Panc1 (cell line): ENCODE results near the gene ZNF19. TPM values are rescaled to one million over a fixed set of nuclear protein-coding genes. Genes with fewer than 3 reads are reported as not detected.

Experiments used
- ATAC-seq: fragments of 200-7000 bp; cut with Tn5 transposase; 2 replicates; pipeline ENCODE4 v1.9.1; 2020; ENCODE audit warnings: mild to moderate bottlenecking, moderate library complexity
- BruUV-seq: library from RNA; stranded (reverse); fragments of 400-500 nt; replicated peaks from 2 replicates; lab custom pipeline; 2021; lab: Mats Ljungman, UMichigan
- CTCF ChIA-PET: fragments of 300-600 bp; sonication (Branson Sonifier 250); formaldehyde crosslinking; loops from one replicate; lab custom pipeline; 2022; ENCODE audit warnings: antibody characterized with exemption; lab: Charles Lee
- POLR2A ChIA-PET: fragments of 300-600 bp; sonication (Branson Sonifier 250); formaldehyde crosslinking; loops from one replicate; lab custom pipeline; 2022; ENCODE audit warnings: antibody characterized with exemption; lab: Charles Lee
- DNase-seq: peaks from one replicate; pipeline ENCODE4 v3.0.0-alpha.2; 2010; ENCODE audit warnings: low read depth, low spot score
- H3K27ac ChIP-seq: 2 replicates; pipeline ENCODE4 v1.5.1; 2011; ENCODE audit warnings: mild to moderate bottlenecking, low read length, inconsistent platforms
- H3K27me3 ChIP-seq: fragments of 200-500 bp; sonication (Bioruptor generic); 2 replicates; pipeline ENCODE4 v1.6.0; 2014; ENCODE audit warnings: low read length, inconsistent platforms; ENCODE audit not compliant: control insufficient read depth, insufficient read depth
- H3K36me3 ChIP-seq: fragments of 200-500 bp; sonication (Bioruptor generic); 2 replicates; pipeline ENCODE4 v1.5.1; 2014; ENCODE audit warnings: inconsistent platforms, mild to moderate bottlenecking, low read length, moderate library complexity; ENCODE audit not compliant: control insufficient read depth, insufficient read depth
- H3K4me1 ChIP-seq: 2 replicates; pipeline ENCODE4 v1.5.1; 2011; ENCODE audit warnings: inconsistent platforms, mild to moderate bottlenecking, low read length, moderate library complexity; ENCODE audit not compliant: control insufficient read depth, insufficient read depth
- H3K4me3 ChIP-seq, 2 experiments: 2 replicates each; pipeline ENCODE4 v1.5.1; 2011 to 2012; ENCODE audit warnings: low read depth in 2 of 2, low read length in 2 of 2, mild to moderate bottlenecking in 2 of 2, inconsistent platforms in 1 of 2, moderate library complexity in 1 of 2
- H3K9me3 ChIP-seq: fragments of 200-500 bp; sonication (Bioruptor generic); 2 replicates; pipeline ENCODE4 v1.5.1; 2014; ENCODE audit warnings: low read depth, mild to moderate bottlenecking, inconsistent platforms, low read length, moderate library complexity; ENCODE audit not compliant: control insufficient read depth, insufficient read depth
- CTCF ChIP-seq: fragments of 450-650 bp; IDR thresholded peaks from 2 replicates; pipeline ENCODE4 v1.5.1; 2017; ENCODE audit warnings: mild to moderate bottlenecking
- POLR2AphosphoS5 ChIP-seq: IDR thresholded peaks from 2 replicates; pipeline ENCODE4 v1.6.1; 2012; ENCODE audit warnings: mild to moderate bottlenecking, low read depth, low read length, moderate library complexity
- REST ChIP-seq, 2 experiments: IDR thresholded peaks; 2 replicates each; pipeline ENCODE4 v1.6.1; 2011 to 2012; ENCODE audit warnings: low read depth in 2 of 2, control low read depth in 1 of 2, low read length in 1 of 2, mild to moderate bottlenecking in 1 of 2, moderate library complexity in 1 of 2; ENCODE audit not compliant: insufficient read depth in 1 of 2
- SIN3A ChIP-seq: IDR thresholded peaks from 2 replicates; pipeline ENCODE4 v1.6.1; 2012; ENCODE audit warnings: low read depth, mild to moderate bottlenecking, low read length, moderate library complexity, borderline replicate concordance; ENCODE audit not compliant: insufficient read depth
- TCF7L2 ChIP-seq: IDR thresholded peaks from 2 replicates; pipeline ENCODE4 v1.6.1; 2011; ENCODE audit warnings: mild to moderate bottlenecking, low read depth, low read length, inconsistent platforms
- in situ Hi-C: cut with HindIII; loops from 2 replicates; pipeline ENCODE4 v1.10.0; 2016; ENCODE audit warnings: low sequenced_read_pairs, low pct_unique_long_range_greater_than_20kb
- intact Hi-C: fragments of 100-400 bp; cut with micrococcal nuclease; formaldehyde crosslinking; loops from one replicate; pipeline ENCODE4 v1.10.0; 2022; ENCODE audit not compliant: unreplicated experiment
- total RNA-seq: library from RNA; stranded (reverse); gene quantifications from one replicate; pipeline ENCODE4 v1.2.1, GENCODE V29; 2021; ENCODE audit not compliant: unreplicated experiment

ZNF19 gene
- total RNA-seq, 1 experiment from 2014 or later: 2.5 TPM

DNA sequence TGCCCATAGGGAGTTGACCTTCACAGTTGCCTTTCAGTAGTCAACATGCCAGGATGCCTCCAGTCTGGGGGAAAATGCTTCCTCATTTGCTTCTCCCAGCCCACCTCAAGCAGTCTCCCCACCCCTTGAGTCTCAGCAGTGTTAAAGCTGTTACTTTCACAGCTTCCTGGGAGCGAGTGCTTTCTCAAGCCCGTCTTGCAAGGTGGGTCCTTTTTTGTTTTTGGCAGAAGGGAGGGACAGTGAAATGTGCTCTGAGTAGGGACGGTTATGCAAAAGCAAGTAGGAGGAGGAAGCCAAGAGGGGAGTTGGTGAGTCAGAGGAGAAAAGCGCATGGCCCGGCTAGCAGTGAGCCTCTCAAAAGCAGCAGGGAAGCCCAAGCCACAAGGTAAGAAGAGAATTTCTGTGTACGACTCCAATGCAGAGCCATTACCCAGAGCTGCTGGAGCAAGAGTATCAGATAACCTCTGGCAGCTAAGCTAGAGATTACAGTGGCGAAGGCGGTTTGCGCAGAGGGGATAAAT, 37.0 kb upstream of the ZNF19 start, which contains the start of gene CHST4:
CHST4 (plus strand) TSS at position 316 of the 521 bp plus-strand sequence. CDS start 10,252 bp downstream, outside the sequence.
- TF ChIP-seq TCF7L2: no peak
- TF ChIP-seq REST (IDR thresholded peaks at IDR 0.05; ENCODE audit: insufficient read depth in 1 of 2, low read depth in 2 of 2, low read length in 1 of 2): no peak
- no peak for TF ChIP-seq POLR2AphosphoS5
- no peak for TF ChIP-seq SIN3A
- no peak for TF ChIP-seq CTCF
- no peak for DNase-seq
- ChIA-PET CTCF (no interaction called here), POLR2A (no interaction called here)
- peak; percentile 69 for ATAC-seq
- H3K27me3 ChIP-seq: no peaks in the 10 kb centered on the region
- intact Hi-C loops: no loop called here
- peak within 1 kb of the TSS; percentile 4 to 14; a peak in 1 of 4 replicates for H3K4me3 ChIP-seq
- in situ Hi-C loops: no loop called here
- H3K4me1 ChIP-seq: peaks cover 12% of the 10 kb centered on the region
- no TSS peak for BruUV-seq
- H3K9me3 ChIP-seq: no peaks in the 10 kb centered on the region
- peak within 1 kb of the TSS; percentile 71 for H3K27ac ChIP-seq
- H3K36me3 ChIP-seq: no peaks in the 10 kb centered on the region

GRCh38 chr16:71524566-71525553, 35.7 kb upstream of the ZNF19 start:
- BruUV-seq: no TSS peak
- intact Hi-C loops: no loop called here
- no peak overlapping the region for H3K4me3 ChIP-seq
- H3K27ac ChIP-seq: no peak overlapping the region
- ATAC-seq (no peak), DNase-seq (no peak)
- ChIA-PET POLR2A (no interaction called here), CTCF (no interaction called here)
- no peaks in the 10 kb centered on the region for H3K9me3 ChIP-seq
- in situ Hi-C loops: no loop called here
- no peaks in the 10 kb centered on the region for H3K36me3 ChIP-seq
- no peaks in the 10 kb centered on the region for H3K27me3 ChIP-seq
- H3K4me1 ChIP-seq: peaks cover 12% of the 10 kb centered on the region
- TF ChIP-seq TCF7L2: no peak
- TF ChIP-seq POLR2AphosphoS5: no peak
- no peak for TF ChIP-seq CTCF
- TF ChIP-seq SIN3A: no peak
- no peak for TF ChIP-seq REST (IDR thresholded peaks at IDR 0.05; ENCODE audit: insufficient read depth in 1 of 2, low read depth in 2 of 2, low read length in 1 of 2)
